Mesenteric fat pad (tissue), 1 donor: ENCODE results near the gene SMR3B. TPM values are rescaled to one million over a fixed set of nuclear protein-coding genes. Genes with fewer than 3 reads are reported as not detected.

Experiments
- total RNA-seq: library from RNA; stranded (reverse); fragmentation: NEBNext Ultra II Directional; extraction: Animal tissue kit (Norgen Biotek cat#: 25700); gene quantifications from one replicate; pipeline ENCODE4 v1.2.1, GENCODE V29; 2021
- donor health status: DM: yes; HTN: yes; CAD: no.

Gene SMR3B
- total RNA-seq, 1 donor from 2014 or later: not detected

Other genes with a start within 250 kb of the SMR3B start
- gene PRR27, start 228.9 kb upstream of the SMR3B start, total RNA-seq: not detected
- not detected for gene ODAM, start 187.4 kb upstream of the SMR3B start, total RNA-seq
- not detected for gene FDCSP, start 157.0 kb upstream of the SMR3B start, total RNA-seq
- not detected for gene CSN3, start 140.5 kb upstream of the SMR3B start, total RNA-seq
- not detected for gene CABS1, start 48.1 kb upstream of the SMR3B start, total RNA-seq
- not detected for gene SMR3A, start 22.4 kb upstream of the SMR3B start, total RNA-seq
- not detected for gene OPRPN, start 14.8 kb downstream of the SMR3B start, total RNA-seq
- gene MUC7, start 89.1 kb downstream of the SMR3B start, total RNA-seq: not detected
- not detected for gene AMTN, start 135.4 kb downstream of the SMR3B start, total RNA-seq
- not detected for gene AMBN, start 209.1 kb downstream of the SMR3B start, total RNA-seq
- gene ENAM, start 245.6 kb downstream of the SMR3B start, total RNA-seq: not detected